Measurements from ENCODE around the gene VSIG2.

- TF ChIP-seq CTCF (IDR thresholded peaks at IDR 0.05) (no peak), POLR2A (IDR thresholded peaks at IDR 0.05) (no peak)
Observed at GRCh38 chr11:124784051-124784450, 32.0 kb upstream of the VSIG2 start.
